SK-N-SH (cell line): Measurements from ENCODE around the gene MRPL40. TPM values are rescaled to one million over a fixed set of nuclear protein-coding genes. Genes with fewer than 3 reads are reported as not detected.

ENCODE experiments used
- CHD2 ChIP-seq: fragments of 150-350 bp; IDR thresholded peaks from 2 replicates; pipeline ENCODE4 v1.6.1; 2018; ENCODE audit warnings: low read length; ENCODE audit not compliant: partially characterized antibody
- CTCF ChIP-seq: fragments of 200-600 bp; sonication (generic); IDR thresholded peaks from 2 replicates; pipeline ENCODE4 v1.6.1; 2017; ENCODE audit warnings: antibody characterized with exemption, mild to moderate bottlenecking, moderate library complexity
- EP300 ChIP-seq, 2 experiments: IDR thresholded peaks; 2 replicates each; pipeline versions ENCODE4 v1.4.0 to v1.6.1; 2012; ENCODE audit warnings: borderline replicate concordance in 1 of 2, low read depth in 1 of 2, low read length in 1 of 2
- EZH2phosphoT487 ChIP-seq: fragments of 200-600 bp; sonication (generic); IDR thresholded peaks from 2 replicates; pipeline ENCODE4 v1.6.1; 2017; ENCODE audit warnings: low read depth, mixed run types, mild to moderate bottlenecking, antibody characterized with exemption, moderate library complexity, borderline replicate concordance
- FOXJ3 ChIP-seq: sonication (generic); formaldehyde crosslinking; IDR thresholded peaks from 2 replicates; pipeline ENCODE4 v1.5.1; 2020; ENCODE audit warnings: mild to moderate bottlenecking, missing genetic modification reagents
- GABPA ChIP-seq: IDR thresholded peaks from 2 replicates; pipeline ENCODE4 v1.4.0; 2012; ENCODE audit warnings: low read depth, mild to moderate bottlenecking
- GATA2 ChIP-seq: sonication (generic); formaldehyde crosslinking; IDR thresholded peaks from 2 replicates; pipeline ENCODE4 v1.5.0; 2020; ENCODE audit warnings: mild to moderate bottlenecking, missing genetic modification reagents
- IRF3 ChIP-seq: fragments of 150-350 bp; IDR thresholded peaks from 2 replicates; pipeline ENCODE4 v1.6.1; 2016; ENCODE audit warnings: mild to moderate bottlenecking, low read depth, low read length
- JUND ChIP-seq: IDR thresholded peaks from 2 replicates; pipeline ENCODE4 v1.4.0; 2012
- MXI1 ChIP-seq: IDR thresholded peaks from 2 replicates; pipeline ENCODE4 v1.6.1; 2012; ENCODE audit warnings: mild to moderate bottlenecking, low read depth, low read length, improper control_type of control experiment
- NFIC ChIP-seq: IDR thresholded peaks from 2 replicates; pipeline ENCODE4 v1.4.0; 2012; ENCODE audit warnings: borderline replicate concordance
- POLR2AphosphoS5 ChIP-seq: IDR thresholded peaks from 2 replicates; pipeline ENCODE4 v1.6.1; 2012; ENCODE audit warnings: low read depth, low read length
- RAD21 ChIP-seq: IDR thresholded peaks from 2 replicates; pipeline ENCODE4 v1.6.1; 2012; ENCODE audit warnings: mild to moderate bottlenecking, low read length
- RCOR1 ChIP-seq: fragments of 150-350 bp; IDR thresholded peaks from 2 replicates; pipeline ENCODE4 v1.6.1; 2017; ENCODE audit warnings: antibody characterized with exemption, low read length
- RFX5 ChIP-seq: IDR thresholded peaks from 2 replicates; pipeline ENCODE4 v1.6.1; 2012; ENCODE audit warnings: mild to moderate bottlenecking, improper control_type of control experiment, low read length
- SIN3A ChIP-seq: IDR thresholded peaks from 2 replicates; pipeline ENCODE4 v1.6.1; 2012; ENCODE audit warnings: low read depth, mild to moderate bottlenecking, low read length, moderate library complexity, borderline replicate concordance
- TAF1 ChIP-seq: IDR thresholded peaks from 2 replicates; pipeline ENCODE4 v1.6.1; 2012; ENCODE audit warnings: low read depth, mild to moderate bottlenecking, low read length, moderate library complexity, borderline replicate concordance
- TCF12 ChIP-seq: IDR thresholded peaks from 2 replicates; pipeline ENCODE4 v1.4.0; 2012
- TEAD4 ChIP-seq: IDR thresholded peaks from 2 replicates; pipeline ENCODE4 v1.4.0; 2012; ENCODE audit warnings: mild to moderate bottlenecking, borderline replicate concordance; ENCODE audit not compliant: insufficient read depth
- USF1 ChIP-seq: IDR thresholded peaks from 2 replicates; pipeline ENCODE4 v1.4.0; 2012; ENCODE audit warnings: low read depth, borderline replicate concordance
- USF2 ChIP-seq: fragments of 150-350 bp; IDR thresholded peaks from 2 replicates; pipeline ENCODE4 v1.6.1; 2017; ENCODE audit warnings: antibody characterized with exemption, low read length, low read depth, borderline replicate concordance
- YY1 ChIP-seq: IDR thresholded peaks from 2 replicates; pipeline ENCODE4 v1.4.0; 2012; ENCODE audit warnings: low read depth, mild to moderate bottlenecking
- polyA plus RNA-seq, 3 experiments: library from polyadenylated mRNA; depleted of rRNA; stranded (reverse); fragments of >200 nt; gene quantifications; 2 replicates each; pipeline ENCODE4 v1.2.3, GENCODE V29; 2012

Gene MRPL40
- polyA plus RNA-seq, 1 of the 3 experiments (the other 2 are of a cell fraction) = 34.9 TPM

DNA sequence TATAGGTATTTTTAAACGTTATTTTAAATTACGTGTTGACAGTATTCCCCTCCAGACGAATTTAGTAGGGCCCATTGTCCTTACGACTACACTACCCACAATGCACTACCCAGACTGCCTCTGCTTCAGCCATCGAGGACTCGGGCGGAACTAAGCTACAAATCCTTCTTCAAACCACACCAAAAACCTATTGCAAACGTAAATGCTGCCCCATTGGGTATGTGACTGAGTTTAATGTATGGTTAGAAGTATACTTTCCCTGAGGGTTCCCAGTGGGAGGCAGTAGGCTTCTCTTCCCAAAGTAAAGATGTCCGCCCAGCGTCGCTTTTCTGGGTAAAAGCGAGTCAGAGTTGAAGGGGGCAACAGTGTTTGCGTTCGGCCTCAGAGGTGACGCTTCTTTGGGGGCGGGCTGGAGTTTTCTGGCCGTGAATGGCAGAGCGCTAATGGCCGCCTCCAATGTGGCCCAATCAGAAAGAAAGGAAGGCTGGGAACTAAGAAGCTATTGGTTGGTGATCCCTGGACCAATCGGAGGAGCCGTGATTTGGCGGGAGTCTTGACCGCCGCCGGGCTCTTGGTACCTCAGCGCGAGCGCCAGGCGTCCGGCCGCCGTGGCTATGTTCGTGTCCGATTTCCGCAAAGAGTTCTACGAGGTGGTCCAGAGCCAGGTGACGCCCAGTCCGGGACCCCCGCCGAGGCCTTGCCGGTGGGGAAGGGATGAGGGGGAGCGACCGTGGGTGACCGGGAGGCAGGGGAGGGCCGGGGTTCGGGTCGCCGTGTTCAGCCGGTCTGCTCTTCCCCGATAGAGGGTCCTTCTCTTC, 47.2 kb downstream of the MRPL40 start, which contains the start of gene CDC45 (continued):
- TF ChIP-seq USF2 (no peak), CHD2 (peak; percentile 41), SIN3A (peak; percentile 94), EZH2phosphoT487 (no peak), EP300 (IDR thresholded peaks at IDR 0.05; ENCODE audit: borderline replicate concordance in 1 of 2, low read depth in 1 of 2, low read length in 1 of 2) (no peak), NFIC (no peak), IRF3 (peak; percentile 42; the same call in 1 of the 2 replicates), YY1 (peak; percentile 100), TEAD4 (no peak), RFX5 (peak; percentile 63), GABPA (peak; percentile 57), CTCF (no peak), POLR2AphosphoS5 (no peak), MXI1 (peak; percentile 97), JUND (peak; percentile 42; the same call in 1 of the 2 replicates), FOXJ3 (CRISPR knock-in tag) (no peak), RCOR1 (no peak), TAF1 (no peak; the same call in 1 of the 2 replicates), GATA2 (CRISPR knock-in tag) (no peak), RAD21 (no peak), USF1 (no peak), TCF12 (no peak)
